HT-29 (cell line): ENCODE data around the gene ACTRT3. TPM values are rescaled to one million over a fixed set of nuclear protein-coding genes. Genes with fewer than 3 reads are reported as not detected.
A peak's percentile ranks its signal among the peaks of the same experiment; 100 is the strongest.

Experiments used
- DNase-seq: peaks from one replicate; pipeline ENCODE4 v3.0.0-alpha.2; 2015; ENCODE audit warnings: low spot score
- total RNA-seq: library from RNA; depleted of rRNA; stranded (reverse); fragments of >200 nt; shearing (Covaris generic); gene quantifications from 2 replicates; pipeline ENCODE4 v1.2.3, GENCODE V29; 2014; rRNA removed

Gene ACTRT3
- total RNA-seq: 3.3 and 3.4 TPM in 2 replicates

GRCh38 chr3:169769287-169770181, at the start of gene ACTRT3:
Gene ACTRT3 (minus strand): TSS chr3:169769561. CDS start chr3:169769520, 41 bp downstream.
- DNase-seq: peak; percentile 88

- no peak for DNase-seq
Observed at GRCh38 chr3:169818316-169818715, 49.0 kb upstream of the ACTRT3 start.

GRCh38 chr3:169815590-169816150, 46.3 kb upstream of the ACTRT3 start:
- no peak for DNase-seq

GRCh38 chr3:169813757-169814517, 44.6 kb upstream of the ACTRT3 start:
- DNase-seq: peak; percentile 80

GRCh38 chr3:169813278-169813677, 43.9 kb upstream of the ACTRT3 start:
- no peak for DNase-seq

GRCh38 chr3:169812332-169813235, 43.2 kb upstream of the ACTRT3 start, which contains the start of the genes LRRC34 and LRRIQ4:
Gene LRRC34 (minus strand): TSS chr3:169812904. CDS start chr3:169812548, 356 bp downstream.
Gene LRRIQ4 (plus strand): TSS chr3:169812870. CDS start chr3:169821922, 9,052 bp downstream.
- DNase-seq: peak; percentile 90

GRCh38 chr3:169811631-169812331, 42.4 kb upstream of the ACTRT3 start:
- peak; percentile 43 for DNase-seq

- no peak for DNase-seq
Observed at GRCh38 chr3:169809230-169809795, 40.0 kb upstream of the ACTRT3 start.

GRCh38 chr3:169804681-169805080, 35.3 kb upstream of the ACTRT3 start:
- no peak for DNase-seq

GRCh38 chr3:169792359-169792758, 23.0 kb upstream of the ACTRT3 start:
- no peak for DNase-seq

- DNase-seq: no peak
Observed at GRCh38 chr3:169790687-169791429, 21.5 kb upstream of the ACTRT3 start.

- no peak for DNase-seq
Observed at GRCh38 chr3:169790219-169790618, 20.9 kb upstream of the ACTRT3 start.

GRCh38 chr3:169787791-169788190, 18.4 kb upstream of the ACTRT3 start:
- DNase-seq: no peak

- DNase-seq: no peak
Observed at GRCh38 chr3:169787120-169787519, 17.8 kb upstream of the ACTRT3 start.

GRCh38 chr3:169781209-169781855, 12.0 kb upstream of the ACTRT3 start:
- DNase-seq: no peak

- DNase-seq: no peak
Observed at GRCh38 chr3:169780742-169781141, 11.4 kb upstream of the ACTRT3 start.

GRCh38 chr3:169777822-169778221, 8.5 kb upstream of the ACTRT3 start:
- DNase-seq: no peak

GRCh38 chr3:169774186-169774585, 4.8 kb upstream of the ACTRT3 start:
- no peak for DNase-seq
